IMR-90 (cell line): ENCODE measurements around the gene ZFAND4. TPM values are rescaled to one million over a fixed set of nuclear protein-coding genes. Genes with fewer than 3 reads are reported as not detected.

Experiments used
- ATAC-seq: fragments of 200-7000 bp; cut with Tn5 transposase; 2 replicates; pipeline ENCODE4 v1.9.1; 2020; ENCODE audit warnings: low read depth, mild to moderate bottlenecking, moderate library complexity
- BruUV-seq: library from RNA; stranded (reverse); fragments of 400-500 nt; replicated peaks from 2 replicates; lab custom pipeline; 2021; lab: Mats Ljungman, UMichigan
- CTCF ChIA-PET: fragments of 300-600 bp; formaldehyde crosslinking; extraction: SDS; loops from one replicate; lab custom pipeline; 2021; ENCODE audit warnings: antibody characterized with exemption; lab: Yijun Ruan, JAX
- POLR2A ChIA-PET: fragments of 300-600 bp; sonication (Branson Sonifier 250); formaldehyde crosslinking; loops from one replicate; lab custom pipeline; 2022; ENCODE audit warnings: antibody characterized with exemption; ENCODE audit not compliant: unreplicated experiment; lab: Charles Lee
- DNase-seq: peaks from one replicate; pipeline ENCODE4 v3.0.0; 2013
- H2AFZ ChIP-seq: replicated peaks from 2 replicates; pipeline ENCODE3; 2013; ENCODE audit warnings: low read length, mild to moderate bottlenecking; ENCODE audit not compliant: poor library complexity
- H2AK5ac ChIP-seq: 2 replicates; pipeline ENCODE4 v1.6.1; 2013; ENCODE audit warnings: low read depth, low read length, inconsistent platforms
- H2AK9ac ChIP-seq: replicated peaks from 2 replicates; pipeline ENCODE3; 2013; ENCODE audit warnings: mild to moderate bottlenecking, low read depth, low read length, moderate library complexity; ENCODE audit not compliant: poor library complexity
- H2BK120ac ChIP-seq: 2 replicates; pipeline ENCODE4 v1.6.1; 2013; ENCODE audit warnings: low read depth, low read length, inconsistent platforms
- H2BK15ac ChIP-seq: 3 replicates; pipeline ENCODE4 v1.6.1; 2013; ENCODE audit warnings: low read depth, low read length, inconsistent platforms
- H2BK20ac ChIP-seq: 2 replicates; pipeline ENCODE4 v1.6.1; 2013; ENCODE audit warnings: low read depth, mild to moderate bottlenecking, inconsistent platforms, low read length, moderate library complexity
- H2BK5ac ChIP-seq: 2 replicates; pipeline ENCODE4 v1.6.1; 2013; ENCODE audit warnings: mild to moderate bottlenecking, low read depth, low read length, inconsistent platforms; ENCODE audit not compliant: poor library complexity, severe bottlenecking
- H3K14ac ChIP-seq: replicated peaks from 2 replicates; pipeline ENCODE4 v1.6.1; 2013; ENCODE audit warnings: low read depth, low read length, inconsistent platforms
- H3K18ac ChIP-seq: 2 replicates; pipeline ENCODE4 v1.6.1; 2013; ENCODE audit warnings: low read depth, low read length, control low read depth
- H3K23ac ChIP-seq: 2 replicates; pipeline ENCODE4 v1.6.1; 2013; ENCODE audit warnings: low read depth, low read length, inconsistent platforms
- H3K27ac ChIP-seq: 2 replicates; pipeline ENCODE4 v1.5.1; 2013; ENCODE audit warnings: mild to moderate bottlenecking, control low read depth, low read length; ENCODE audit not compliant: insufficient read depth
- H3K27me3 ChIP-seq: 2 replicates; pipeline ENCODE4 v1.6.1; 2013; ENCODE audit warnings: low read length; ENCODE audit not compliant: control insufficient read depth, insufficient read depth
- H3K36me3 ChIP-seq: 2 replicates; pipeline ENCODE4 v1.6.1; 2013; ENCODE audit warnings: low read length, mixed read lengths; ENCODE audit not compliant: control insufficient read depth, insufficient read depth
- H3K4ac ChIP-seq: 2 replicates; pipeline ENCODE4 v1.6.1; 2013; ENCODE audit warnings: low read depth, low read length, inconsistent platforms
- H3K4me1 ChIP-seq: 2 replicates; pipeline ENCODE4 v1.6.1; 2013; ENCODE audit warnings: low read length, mixed read lengths; ENCODE audit not compliant: control insufficient read depth, insufficient read depth
- H3K4me2 ChIP-seq: 2 replicates; pipeline ENCODE4 v1.6.1; 2013; ENCODE audit warnings: low read depth, mild to moderate bottlenecking, control low read depth, low read length, moderate library complexity
- H3K4me3 ChIP-seq: 2 replicates; pipeline ENCODE4 v1.5.1; 2013; ENCODE audit warnings: low read depth, mild to moderate bottlenecking, control low read depth, low read length, moderate library complexity; ENCODE audit not compliant: insufficient read depth
- H3K56ac ChIP-seq: 2 replicates; pipeline ENCODE4 v1.6.1; 2013; ENCODE audit warnings: low read length, inconsistent platforms; ENCODE audit not compliant: insufficient read depth; ENCODE audit errors: extremely low read depth
- H3K79me1 ChIP-seq, 2 experiments: 2 replicates each; pipeline ENCODE4 v1.6.1; 2013; ENCODE audit warnings: low read length in 2 of 2, inconsistent platforms in 1 of 2, low read depth in 1 of 2
- H3K9ac ChIP-seq: 2 replicates; pipeline ENCODE4 v1.6.1; 2013; ENCODE audit warnings: low read depth, low read length, control low read depth
- H3K9me1 ChIP-seq: 2 replicates; pipeline ENCODE4 v1.6.1; 2013; ENCODE audit warnings: low read length, inconsistent platforms; ENCODE audit not compliant: insufficient read depth
- H3K9me3 ChIP-seq: 2 replicates; pipeline ENCODE4 v1.6.1; 2013; ENCODE audit warnings: low read length; ENCODE audit not compliant: control insufficient read depth, insufficient read depth
- H4K20me1 ChIP-seq: 2 replicates; pipeline ENCODE4 v1.6.1; 2013; ENCODE audit warnings: low read length, inconsistent platforms; ENCODE audit not compliant: insufficient read depth
- H4K5ac ChIP-seq: 2 replicates; pipeline ENCODE4 v1.6.1; 2013; ENCODE audit warnings: mild to moderate bottlenecking, low read depth, low read length, control low read depth
- H4K8ac ChIP-seq, 2 experiments: 2 replicates each; pipeline ENCODE4 v1.6.1; 2013; ENCODE audit warnings: low read depth in 2 of 2, low read length in 2 of 2, control low read depth in 1 of 2, inconsistent platforms in 1 of 2
- H4K91ac ChIP-seq: 2 replicates; pipeline ENCODE4 v1.6.1; 2013; ENCODE audit warnings: low read depth, low read length, inconsistent platforms; ENCODE audit not compliant: insufficient read depth
- CHD1 ChIP-seq: IDR thresholded peaks from 2 replicates; pipeline ENCODE4 v1.6.1; 2012; ENCODE audit warnings: low read depth, low read length, improper control_type of control experiment
- MXI1 ChIP-seq: IDR thresholded peaks from 2 replicates; pipeline ENCODE4 v1.6.1; 2012; ENCODE audit warnings: low read depth, mild to moderate bottlenecking, low read length, moderate library complexity, borderline replicate concordance
- POLR2A ChIP-seq: IDR thresholded peaks from 2 replicates; pipeline ENCODE4 v1.6.1; 2012; ENCODE audit warnings: mild to moderate bottlenecking, low read depth, low read length
- RCOR1 ChIP-seq: IDR thresholded peaks from 2 replicates; pipeline ENCODE4 v1.6.1; 2012; ENCODE audit warnings: mild to moderate bottlenecking, low read length, improper control_type of control experiment; ENCODE audit not compliant: insufficient replicate concordance
- WGBS, 2 experiments: methylation state at CpG; one replicate each; pipeline versions ENCODE4 v1.1.5 to v1.1.7; 2013; ENCODE audit warnings: missing lambda C conversion rate in 2 of 2; ENCODE audit not compliant: insufficient read length in 1 of 2; ENCODE audit errors: extremely low coverage in 2 of 2; 5-methylcytosine and 5-hydroxymethylcytosine counted together
- dilution Hi-C: fragments of 300-500 bp; cut with HindIII; formaldehyde crosslinking; loops from one replicate; pipeline ENCODE4 v1.14.3; 2018; ENCODE audit warnings: low sequenced_read_pairs; ENCODE audit not compliant: unreplicated experiment
- in situ Hi-C: fragments of 300-500 bp; cut with MboI; formaldehyde crosslinking; loops from 3 replicates; pipeline ENCODE4 v1.14.3; 2019; ENCODE audit warnings: low sequenced_read_pairs, inconsistent platforms, mixed read lengths
- intact Hi-C: fragments of 100-400 bp; cut with micrococcal nuclease; formaldehyde crosslinking; loops from 2 replicates; pipeline ENCODE4 v1.10.0; 2022
- polyA plus RNA-seq, 3 experiments: library from polyadenylated mRNA; depleted of rRNA; stranded (reverse); fragments of >200 nt; gene quantifications; 2 replicates each; pipeline ENCODE4 v1.2.3, GENCODE V29; 2012; ENCODE audit warnings: low replicate concordance in 1 of 3
- total RNA-seq: library from RNA; depleted of rRNA; stranded (reverse); fragments of >200 nt; gene quantifications from 2 replicates; pipeline ENCODE4 v1.2.3, GENCODE V29; 2012
- TF ChIP-seq, protein P1 (sequence below): fragments of 150-350 bp; IDR thresholded peaks from 2 replicates; pipeline ENCODE4 v1.6.1; 2016; ENCODE audit warnings: low read depth, mild to moderate bottlenecking, low read length, moderate library complexity, borderline replicate concordance
- TF ChIP-seq, protein P2 (sequence below): fragments of 150-350 bp; IDR thresholded peaks from 2 replicates; pipeline ENCODE4 v1.6.1; 2017; ENCODE audit warnings: mild to moderate bottlenecking, antibody characterized with exemption, low read length, low read depth

ZFAND4 gene
- total and polyA plus RNA-seq, 2 of the 4 experiments (the other 2 are of a cell fraction), result 2.0 to 3.4 TPM

DNA sequence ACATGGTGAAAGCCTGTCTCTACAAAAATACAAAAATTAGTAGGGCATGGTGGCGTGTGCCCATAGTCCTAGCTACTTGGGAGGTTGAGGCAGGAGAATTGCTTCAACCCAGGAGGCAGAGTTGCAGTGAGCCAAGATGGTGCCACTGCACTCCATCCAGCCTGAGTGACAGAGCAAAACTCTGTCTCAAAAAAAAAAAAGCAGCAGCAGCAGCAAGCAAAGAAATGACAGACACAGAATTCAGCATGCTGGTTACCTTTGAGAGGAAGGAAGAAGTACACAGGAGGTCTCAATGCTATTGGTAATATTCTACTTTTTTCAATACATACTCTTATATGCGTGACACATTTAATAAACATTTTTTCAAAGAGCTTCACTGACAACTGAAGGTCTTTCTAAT, 81.3 kb downstream of the ZFAND4 start:
- in situ Hi-C loops (no loop called here), dilution Hi-C loops (no loop called here), intact Hi-C loops (no loop called here)
- Histone ChIP-seq H2AK9ac (no peak overlapping the region), H3K4ac (no peak overlapping the region), H4K20me1 (no peaks in the 10 kb centered on the region), H4K91ac (no peak overlapping the region), H3K27ac (no peak overlapping the region), H2BK5ac (no peak overlapping the region), H3K4me2 (no peak overlapping the region), H3K18ac (no peak overlapping the region), H3K79me1 (peaks cover 8 to 15% of the 10 kb centered on the region in 2 experiments), H4K5ac (no peak overlapping the region), H2AK5ac (no peak overlapping the region), H2BK15ac (no peak overlapping the region), H3K4me3 (no peak overlapping the region), H3K27me3 (no peaks in the 10 kb centered on the region), H2AFZ (no peak overlapping the region), H3K9ac (no peak overlapping the region), H3K9me3 (no peaks in the 10 kb centered on the region), H3K14ac (no peak overlapping the region), H4K8ac (no peak overlapping the region), H3K9me1 (no peaks in the 10 kb centered on the region), H3K56ac (no peak overlapping the region), H3K23ac (no peak overlapping the region), H2BK20ac (no peak overlapping the region), H3K36me3 (no peaks in the 10 kb centered on the region), H2BK120ac (no peak overlapping the region), H3K4me1 (peaks cover 2% of the 10 kb centered on the region; the same call in 1 of the 2 replicates)
- WGBS, 2 experiments, result no CpG with 5 or more reads among the region's 2 CpGs
- no TSS peak for BruUV-seq
- DNase-seq (no peak), ATAC-seq (no peak)
- TF ChIP-seq RCOR1 (no peak), POLR2A (no peak), MXI1 (no peak), CHD1 (no peak)
- TF ChIP-seq, protein P1, sequence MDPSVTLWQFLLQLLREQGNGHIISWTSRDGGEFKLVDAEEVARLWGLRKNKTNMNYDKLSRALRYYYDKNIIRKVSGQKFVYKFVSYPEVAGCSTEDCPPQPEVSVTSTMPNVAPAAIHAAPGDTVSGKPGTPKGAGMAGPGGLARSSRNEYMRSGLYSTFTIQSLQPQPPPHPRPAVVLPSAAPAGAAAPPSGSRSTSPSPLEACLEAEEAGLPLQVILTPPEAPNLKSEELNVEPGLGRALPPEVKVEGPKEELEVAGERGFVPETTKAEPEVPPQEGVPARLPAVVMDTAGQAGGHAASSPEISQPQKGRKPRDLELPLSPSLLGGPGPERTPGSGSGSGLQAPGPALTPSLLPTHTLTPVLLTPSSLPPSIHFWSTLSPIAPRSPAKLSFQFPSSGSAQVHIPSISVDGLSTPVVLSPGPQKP, result no peak
- TF ChIP-seq, protein P2, sequence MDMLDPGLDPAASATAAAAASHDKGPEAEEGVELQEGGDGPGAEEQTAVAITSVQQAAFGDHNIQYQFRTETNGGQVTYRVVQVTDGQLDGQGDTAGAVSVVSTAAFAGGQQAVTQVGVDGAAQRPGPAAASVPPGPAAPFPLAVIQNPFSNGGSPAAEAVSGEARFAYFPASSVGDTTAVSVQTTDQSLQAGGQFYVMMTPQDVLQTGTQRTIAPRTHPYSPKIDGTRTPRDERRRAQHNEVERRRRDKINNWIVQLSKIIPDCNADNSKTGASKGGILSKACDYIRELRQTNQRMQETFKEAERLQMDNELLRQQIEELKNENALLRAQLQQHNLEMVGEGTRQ, result no peak
- CTCF ChIA-PET, result no interaction called here
- POLR2A ChIA-PET, result no interaction called here
